ENCODE results near the gene MRTFB.

Gene MRTFB

DNA sequence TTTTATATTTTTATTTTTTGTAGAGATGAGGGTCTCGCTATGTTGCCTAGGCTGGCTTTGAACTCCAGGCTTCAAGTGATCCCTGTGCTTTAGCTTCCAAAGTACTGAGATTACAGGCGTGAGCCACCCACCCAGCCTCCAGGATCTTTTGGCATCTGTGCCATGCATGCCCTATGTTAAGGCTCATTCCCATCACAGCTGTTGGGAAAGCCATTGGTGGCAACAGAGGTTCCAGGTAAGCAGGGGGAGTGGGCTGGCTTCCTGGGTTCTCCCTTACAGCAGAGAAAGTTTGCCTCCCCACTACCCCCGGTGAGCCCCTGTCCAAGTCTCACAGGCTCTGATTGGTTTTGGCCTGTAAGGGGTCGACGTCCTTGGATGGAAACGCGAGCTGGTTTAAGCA lies 8.9 kb upstream of the MRTFB start:
- no peak for DNase-seq (ENCODE audit: low read depth)

DNA sequence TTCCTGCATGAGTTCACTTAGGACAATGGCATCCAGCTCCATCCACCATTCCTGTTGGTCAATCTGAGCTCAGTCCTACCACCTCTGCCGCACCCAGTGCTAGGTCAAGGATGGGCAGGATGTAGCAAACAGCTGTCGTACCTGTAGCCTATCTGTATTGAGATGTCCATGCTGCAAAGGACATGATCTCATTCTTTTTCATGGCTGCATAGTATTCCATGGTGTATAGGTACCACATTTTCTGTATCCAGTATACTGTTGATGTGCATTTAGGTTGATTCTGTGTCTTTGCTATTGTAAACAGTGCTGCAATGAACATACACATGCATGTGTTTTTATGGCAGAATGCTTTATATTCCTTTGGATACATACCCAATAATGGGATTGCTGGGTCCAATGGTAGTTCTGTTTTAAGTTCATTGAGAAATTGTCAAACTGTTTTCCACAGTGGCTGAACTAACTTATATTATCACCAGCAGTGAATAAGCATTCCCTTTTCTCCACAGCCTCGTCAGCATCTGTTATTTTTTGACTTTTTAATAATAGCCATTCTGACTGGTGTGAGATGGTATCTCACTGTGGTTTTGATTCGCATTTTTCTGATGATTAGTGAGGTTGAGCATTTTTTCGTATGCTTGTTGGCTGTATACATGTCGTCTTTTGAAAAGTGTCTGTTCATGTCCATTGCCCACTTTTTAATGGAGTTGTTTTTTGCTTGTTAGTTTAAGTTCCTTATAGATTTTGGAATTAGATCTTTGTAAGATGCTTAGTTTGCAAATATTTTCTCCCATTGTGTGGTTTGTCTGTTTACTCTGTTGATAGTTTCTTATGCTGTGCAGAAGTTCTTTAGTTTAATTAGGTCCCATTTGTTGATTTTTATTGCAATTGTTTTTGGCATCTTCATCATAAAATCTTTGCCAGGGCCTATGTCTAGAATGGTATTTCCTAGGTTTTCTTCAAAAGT lies 7.2 kb upstream of the MRTFB start:
- DNase-seq (ENCODE audit: low read depth): no peak

DNA sequence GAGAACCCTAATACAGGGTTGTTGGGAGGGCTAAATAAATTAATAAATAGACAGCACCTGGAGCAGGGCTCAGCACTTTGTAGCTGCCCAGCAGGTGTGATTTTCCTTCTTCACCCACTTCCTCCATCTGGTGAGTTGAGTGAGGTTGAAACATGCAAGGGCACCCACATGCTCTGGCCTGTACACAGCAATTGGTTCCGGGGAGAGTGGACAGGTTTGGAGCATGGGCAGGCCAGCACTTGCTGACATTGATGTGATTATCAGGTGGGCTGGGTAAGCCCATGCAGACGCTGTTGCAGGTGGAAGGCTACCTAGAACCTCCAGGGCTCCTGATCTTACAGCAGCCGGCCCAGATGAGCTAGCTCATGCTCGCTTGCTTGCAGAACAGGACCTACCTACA lies 1.3 kb upstream of the MRTFB start:
- DNase-seq (ENCODE audit: low read depth): no peak

DNA sequence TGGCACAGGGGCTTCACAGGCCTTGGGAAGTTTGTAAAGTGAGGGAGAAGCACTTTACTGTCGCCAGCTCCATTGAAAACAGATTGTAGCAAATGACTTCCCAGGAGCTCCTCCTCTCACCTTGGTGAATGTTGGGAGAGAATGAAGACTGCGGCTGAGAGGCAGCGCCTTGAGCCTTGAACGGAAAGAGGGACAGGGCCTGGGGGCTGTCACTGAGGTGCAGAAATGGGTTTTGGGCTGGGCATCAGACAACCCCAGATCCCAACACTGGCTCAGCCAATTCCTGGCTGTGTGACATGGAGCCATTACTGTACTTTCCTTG lies 603 bp upstream of the MRTFB start:
- DNase-seq (ENCODE audit: low read depth): no peak

DNA sequence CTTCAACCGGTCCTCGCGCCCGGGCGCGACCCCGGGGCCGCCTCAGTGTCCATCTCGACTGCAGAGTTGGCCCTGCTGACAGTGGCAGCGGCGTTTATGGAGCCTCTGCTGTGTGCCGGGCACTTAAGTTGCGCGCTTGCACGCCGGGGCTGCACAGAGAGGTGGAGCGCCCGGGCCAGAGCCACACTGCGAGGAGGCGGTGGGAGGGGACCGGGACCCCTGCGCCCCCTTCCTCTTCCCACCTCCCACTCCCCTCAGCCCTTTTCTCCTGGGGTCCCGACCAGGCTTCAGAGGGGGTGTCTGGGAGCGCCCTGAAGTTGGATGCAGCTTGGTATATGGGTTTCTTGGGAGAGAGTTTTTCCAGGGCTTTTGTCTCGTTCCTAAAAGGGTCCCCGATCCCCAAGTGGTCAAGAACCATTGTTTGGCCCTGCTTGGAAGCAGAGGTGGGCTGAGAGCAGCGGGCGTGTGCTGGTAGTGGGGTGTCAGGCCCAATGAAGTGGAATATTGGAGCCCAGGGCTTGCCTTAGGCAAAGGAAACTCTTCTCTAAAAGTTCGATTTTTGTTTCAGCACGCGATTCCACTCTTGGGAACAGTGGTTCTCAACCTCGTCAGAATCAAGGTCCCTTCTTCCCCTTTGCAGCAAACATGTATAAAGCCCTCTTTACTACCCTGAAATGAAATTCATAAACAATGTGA lies 605 bp downstream of the MRTFB start:
- DNase-seq (ENCODE audit: low read depth): no peak

DNA sequence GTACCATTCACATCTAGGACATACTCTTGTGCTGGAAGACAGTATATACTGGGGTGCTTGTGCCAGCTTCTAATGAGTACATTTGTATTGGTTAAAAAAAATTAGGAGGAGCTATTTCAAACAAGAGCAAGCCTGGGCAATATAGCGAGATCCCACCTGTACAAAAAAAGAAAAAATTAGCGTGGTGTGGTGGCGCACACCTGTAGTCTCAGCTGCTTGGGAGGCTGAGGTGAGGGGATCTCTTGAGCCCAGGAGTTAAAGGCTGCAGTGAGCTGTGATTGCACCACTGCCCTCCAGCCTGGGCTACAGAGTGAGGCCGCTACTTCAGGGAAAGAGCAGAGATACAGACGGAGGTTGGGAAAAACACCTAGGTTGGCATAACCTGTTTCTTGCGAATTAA lies 1.2 kb downstream of the MRTFB start:
- no peak for DNase-seq (ENCODE audit: low read depth)

DNA sequence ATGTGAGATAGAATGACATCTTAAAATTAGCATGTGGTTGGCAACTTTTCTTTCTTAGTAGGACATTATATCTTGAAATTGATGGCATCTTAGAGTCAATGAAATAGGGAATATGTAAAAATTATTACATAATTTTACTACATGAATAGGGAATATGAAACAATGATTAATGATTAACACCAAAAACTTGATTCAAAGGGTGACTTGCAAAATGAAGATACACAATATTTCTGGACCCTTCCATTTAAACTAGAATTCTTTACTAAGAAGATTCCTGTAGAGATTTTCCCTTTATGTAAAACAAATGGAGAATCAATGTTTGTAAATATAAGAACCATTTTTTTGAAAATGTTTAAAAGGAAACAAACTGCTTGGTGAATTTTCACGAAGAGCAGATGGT lies 3.4 kb downstream of the MRTFB start:
- DNase-seq (ENCODE audit: low read depth): no peak

DNA sequence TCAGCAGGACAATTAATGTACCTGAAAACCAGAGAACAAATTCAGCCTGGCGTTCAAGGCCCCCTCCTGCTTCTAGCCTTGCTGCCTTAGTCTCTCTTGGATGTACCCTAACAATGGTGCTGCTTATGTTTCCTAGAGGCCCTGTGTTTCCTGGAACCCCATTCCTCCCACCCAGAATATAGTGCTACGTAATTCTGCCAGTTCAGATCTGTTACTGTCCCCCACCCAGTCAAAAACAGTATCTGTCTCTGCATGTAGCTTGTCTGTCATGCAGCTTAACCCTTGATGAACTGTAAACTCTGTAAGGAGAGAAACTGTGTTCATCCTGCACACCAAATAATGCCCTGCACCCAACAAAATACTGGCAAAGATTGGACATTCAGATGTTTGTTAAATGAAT lies 6.8 kb downstream of the MRTFB start:
- DNase-seq (ENCODE audit: low read depth): no peak

DNA sequence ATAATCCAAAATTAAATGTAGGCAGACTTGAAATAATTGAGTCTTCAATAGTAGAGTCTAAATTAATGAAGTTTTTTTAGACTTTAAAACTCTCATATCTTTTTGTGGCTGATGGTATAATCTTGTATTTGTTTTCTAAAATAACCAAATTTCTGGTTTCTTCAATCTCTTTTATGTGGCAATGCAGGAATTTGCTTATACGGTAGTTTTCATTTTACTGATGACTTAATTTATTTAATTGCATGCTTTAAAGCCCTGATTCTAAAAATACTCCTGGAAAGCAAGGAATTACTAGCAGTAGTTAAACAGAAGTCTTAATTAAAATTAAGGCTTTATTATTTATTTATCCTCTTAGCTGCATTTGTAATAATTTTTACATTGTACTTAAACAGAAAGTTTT lies 15.4 kb downstream of the MRTFB start:
- DNase-seq (ENCODE audit: low read depth): no peak

DNA sequence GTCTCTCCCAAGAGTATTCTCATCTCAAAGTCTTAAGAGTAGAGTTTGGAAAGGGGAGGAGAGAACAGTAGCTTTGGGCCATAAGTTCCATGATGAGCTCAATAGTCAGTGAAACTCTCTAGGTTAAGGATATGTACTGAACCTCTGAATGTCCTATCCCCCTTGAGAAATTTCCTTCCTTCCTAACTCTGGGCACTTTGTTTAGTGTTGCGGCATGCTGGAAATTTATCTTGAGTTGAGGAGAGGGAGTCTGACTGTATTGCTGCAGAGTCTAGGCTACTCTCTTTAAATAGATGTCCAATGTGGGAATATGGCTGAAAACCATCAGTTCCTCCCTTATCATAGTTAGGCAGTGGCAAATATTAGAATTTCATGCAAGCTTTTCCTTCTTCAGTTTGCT lies 16.1 kb downstream of the MRTFB start:
- DNase-seq (ENCODE audit: low read depth): no peak

DNA sequence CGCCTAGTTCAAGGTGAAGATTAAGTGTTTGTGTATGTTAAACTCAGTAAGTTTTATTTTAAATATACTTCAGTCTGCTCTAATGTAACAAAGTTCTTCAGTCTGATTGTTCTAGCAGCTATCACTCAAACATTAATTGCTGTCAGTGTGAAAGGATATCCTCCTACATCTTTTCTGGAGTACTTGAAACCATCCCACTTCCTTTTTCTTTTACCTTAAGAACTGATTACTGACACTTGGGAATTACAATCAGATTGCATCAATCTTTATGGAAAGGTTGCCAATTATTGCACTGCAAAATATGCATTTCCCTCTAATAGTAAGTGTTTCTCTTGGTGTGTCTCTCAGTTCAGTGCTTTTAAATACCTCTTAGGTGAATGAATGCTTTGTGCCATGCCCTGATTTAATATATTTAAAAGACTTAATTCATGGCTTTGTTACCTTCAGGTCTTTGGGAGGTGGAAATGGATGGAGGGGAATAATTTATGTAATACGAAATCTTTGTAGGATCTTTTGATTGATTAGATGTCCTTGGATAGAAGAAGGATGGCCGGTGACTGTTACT lies 16.6 kb downstream of the MRTFB start:
- no peak for DNase-seq (ENCODE audit: low read depth)

DNA sequence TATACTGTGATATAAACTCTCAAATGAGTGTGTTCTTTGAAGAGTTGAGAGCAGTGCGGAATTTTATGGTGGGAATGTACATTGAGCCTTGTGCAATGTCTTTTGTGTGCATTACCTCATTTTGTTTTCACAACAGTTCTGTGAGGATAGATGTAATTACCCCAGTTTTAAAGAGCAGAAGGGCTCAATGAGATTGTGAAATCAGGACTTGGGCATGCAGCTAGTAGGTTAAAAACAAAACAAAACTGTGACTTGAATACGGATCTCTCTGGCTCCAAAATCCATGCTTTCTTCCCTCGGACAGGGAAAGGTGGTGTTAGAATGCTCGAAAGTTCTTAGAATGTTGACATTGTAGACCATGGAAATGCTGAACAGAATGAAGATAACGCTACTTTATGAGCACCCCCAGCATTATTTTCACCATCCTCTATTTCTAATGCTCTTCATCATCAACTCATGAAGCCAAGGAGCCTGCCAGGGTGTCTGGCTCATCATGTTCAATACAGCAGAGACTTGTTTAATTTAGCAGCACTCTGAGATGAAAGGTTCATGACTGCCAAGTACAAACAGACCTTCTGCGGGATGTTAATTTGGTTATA lies 17.1 kb downstream of the MRTFB start:
- DNase-seq (ENCODE audit: low read depth): no peak

DNA sequence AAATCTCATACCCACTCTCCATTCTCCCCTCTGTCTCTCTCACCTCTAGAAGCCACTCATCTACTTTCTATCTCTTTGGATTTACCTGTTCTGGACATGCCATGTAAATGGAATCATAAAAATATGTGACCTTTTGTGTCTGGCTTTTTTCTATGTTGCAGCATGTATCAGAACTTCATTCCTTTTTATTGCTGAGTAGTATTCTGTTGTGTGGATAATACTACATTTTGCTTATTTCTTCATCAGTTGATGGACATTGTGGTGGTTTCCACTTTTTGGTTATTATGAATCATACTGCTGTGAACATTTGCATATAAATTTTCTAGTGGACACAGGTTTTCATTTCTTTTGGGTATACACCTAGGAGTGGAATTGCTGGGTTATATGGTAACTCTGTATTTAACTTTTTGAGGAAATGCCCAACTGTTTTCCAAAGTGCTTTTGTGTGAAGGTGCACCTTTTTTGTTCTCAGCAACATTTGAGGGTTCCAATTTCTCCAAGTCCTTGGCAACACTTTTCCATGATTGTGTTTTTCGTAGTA lies 18.2 kb downstream of the MRTFB start:
- DNase-seq (ENCODE audit: low read depth): no peak

DNA sequence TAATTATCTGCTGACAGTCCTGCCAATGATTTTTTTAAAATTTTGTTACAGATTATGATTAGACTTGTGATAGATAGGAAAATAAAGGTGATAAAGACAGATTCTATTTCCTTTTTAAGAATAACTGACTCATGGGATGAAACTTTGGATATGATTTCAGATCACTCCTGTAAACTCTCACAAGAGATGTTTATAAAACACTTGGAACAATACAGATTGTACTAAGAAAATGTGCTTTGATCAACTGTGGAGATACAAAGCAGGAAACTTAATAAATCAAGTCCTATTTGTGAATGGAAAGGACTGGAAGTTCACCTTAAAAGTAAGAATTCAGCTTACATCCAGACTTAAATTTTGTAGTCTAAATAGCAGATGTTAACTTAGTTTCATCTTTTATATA lies 21.4 kb downstream of the MRTFB start:
- no peak for DNase-seq (ENCODE audit: low read depth)

DNA sequence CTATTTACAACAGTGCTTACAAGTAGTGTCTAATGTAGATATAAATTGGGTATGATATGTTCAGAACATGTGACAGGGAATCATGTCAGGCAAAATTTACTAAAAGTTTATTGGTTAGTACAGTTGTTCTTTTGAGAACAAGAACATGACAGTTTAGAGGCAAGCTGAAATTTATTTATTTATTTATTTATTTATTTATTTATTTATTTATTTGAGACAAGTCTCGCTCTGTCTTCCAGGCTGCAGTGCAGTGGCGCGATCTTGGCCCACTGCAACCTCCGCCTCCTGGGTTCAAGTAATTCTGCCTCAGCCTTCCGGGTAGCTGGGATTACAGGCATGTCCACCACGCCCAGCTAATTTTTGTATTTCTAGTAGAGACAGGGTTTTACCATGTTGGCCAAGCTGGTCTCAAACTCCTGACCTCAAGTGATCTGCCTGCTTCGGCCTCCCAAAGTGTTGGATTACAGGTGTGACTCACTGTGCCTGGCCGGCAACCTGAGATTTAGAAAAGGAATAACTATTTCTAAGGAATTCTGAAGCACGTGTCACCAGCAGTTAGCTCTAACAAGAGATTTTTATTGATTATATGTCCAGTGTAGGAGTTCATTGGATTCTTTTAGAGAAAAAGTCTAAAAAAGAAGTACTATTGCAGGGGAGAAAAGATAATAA lies 24.9 kb downstream of the MRTFB start:
- DNase-seq (ENCODE audit: low read depth): no peak

DNA sequence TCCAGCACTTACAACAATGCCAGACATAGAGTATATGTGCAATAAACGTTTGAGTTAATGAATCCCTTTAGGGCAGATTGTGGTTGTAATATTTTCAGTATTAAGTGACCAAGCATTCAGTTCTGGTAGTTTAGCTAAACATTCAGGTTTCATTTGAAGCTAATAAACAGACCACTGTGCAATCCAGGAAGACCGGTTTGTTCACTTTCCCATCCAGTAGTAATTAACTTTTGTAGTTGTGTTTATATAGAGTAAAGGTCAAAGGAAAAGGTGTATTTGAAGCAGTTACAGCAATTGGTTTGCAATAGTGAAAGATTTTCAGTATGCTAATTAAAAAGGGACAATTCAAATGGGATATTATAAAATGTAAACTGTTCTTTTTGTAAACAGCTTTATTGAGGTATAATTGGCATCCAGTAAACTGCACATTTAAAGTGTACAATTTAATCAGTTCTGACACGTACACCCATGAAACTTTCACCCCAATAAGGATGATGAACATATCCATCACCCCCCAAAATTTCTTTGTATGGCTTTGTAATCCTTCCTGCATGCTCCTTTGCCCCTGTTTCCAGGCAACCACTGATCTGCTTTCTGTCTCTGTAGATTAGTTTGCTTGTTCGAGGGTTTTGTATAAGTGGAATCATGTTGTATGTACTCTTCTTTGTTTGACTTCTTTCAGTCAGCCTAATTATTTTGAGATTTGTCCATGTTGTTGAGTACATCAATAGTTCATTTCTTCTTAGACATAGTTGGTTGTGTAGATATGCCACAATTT lies 26.3 kb downstream of the MRTFB start:
- DNase-seq (ENCODE audit: low read depth): no peak

DNA sequence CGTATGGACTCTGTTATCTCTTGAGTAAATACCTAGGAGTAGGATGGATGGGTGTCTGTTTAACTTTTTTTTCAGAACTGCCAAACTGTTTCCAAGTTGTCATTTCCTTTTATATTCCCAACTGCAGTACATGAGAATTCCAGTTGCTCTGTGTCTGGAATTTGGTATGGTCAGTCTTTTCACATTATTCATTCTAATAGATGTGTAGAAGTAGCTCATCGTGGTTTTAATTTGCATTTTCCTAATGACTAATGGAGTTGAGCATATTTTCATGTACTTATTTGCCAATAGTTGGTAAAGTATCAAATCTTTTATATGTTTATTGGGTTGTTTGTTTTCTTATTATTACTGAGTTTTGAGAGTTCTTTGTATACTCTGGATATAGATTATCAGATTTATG lies 27.0 kb downstream of the MRTFB start:
- no peak for DNase-seq (ENCODE audit: low read depth)

DNA sequence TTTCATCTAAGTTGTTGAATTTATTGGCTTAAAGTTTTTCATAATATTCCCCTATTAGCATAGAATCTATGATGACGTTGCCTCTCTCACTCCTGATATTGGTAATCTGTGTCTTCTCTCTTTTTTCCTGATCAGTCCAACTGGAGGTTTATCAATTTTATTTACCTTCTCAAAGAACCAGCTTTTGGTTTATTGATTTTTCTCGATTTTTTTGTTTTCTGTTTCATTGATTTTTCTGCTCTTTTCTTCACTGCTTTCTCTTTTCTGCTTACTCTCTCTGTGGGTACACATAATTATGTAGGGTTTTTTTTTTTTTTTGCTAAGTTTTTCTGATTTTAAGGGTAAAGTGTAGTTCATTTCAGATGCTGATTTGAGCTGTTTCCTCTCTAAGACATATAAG lies 29.7 kb downstream of the MRTFB start:
- DNase-seq (ENCODE audit: low read depth): no peak

DNA sequence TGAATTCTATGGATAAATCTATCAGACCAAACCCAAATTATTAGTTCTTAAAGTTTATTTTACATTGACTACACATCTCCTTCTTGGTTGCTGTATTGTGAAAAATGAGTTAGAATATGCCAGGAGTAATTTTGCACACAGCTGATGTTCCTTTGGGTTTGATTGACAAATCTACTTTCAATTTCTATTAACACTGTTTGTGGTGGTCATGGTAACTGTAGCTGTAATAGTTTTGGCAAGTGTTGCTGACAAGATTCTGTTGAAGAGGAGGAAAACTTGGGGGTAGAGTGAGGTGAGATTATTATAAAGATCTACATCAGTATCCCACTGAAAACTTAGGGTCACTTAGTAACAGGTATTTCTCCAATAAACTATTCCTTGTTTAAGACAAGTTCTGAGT lies 30.3 kb downstream of the MRTFB start:
- DNase-seq (ENCODE audit: low read depth): no peak

DNA sequence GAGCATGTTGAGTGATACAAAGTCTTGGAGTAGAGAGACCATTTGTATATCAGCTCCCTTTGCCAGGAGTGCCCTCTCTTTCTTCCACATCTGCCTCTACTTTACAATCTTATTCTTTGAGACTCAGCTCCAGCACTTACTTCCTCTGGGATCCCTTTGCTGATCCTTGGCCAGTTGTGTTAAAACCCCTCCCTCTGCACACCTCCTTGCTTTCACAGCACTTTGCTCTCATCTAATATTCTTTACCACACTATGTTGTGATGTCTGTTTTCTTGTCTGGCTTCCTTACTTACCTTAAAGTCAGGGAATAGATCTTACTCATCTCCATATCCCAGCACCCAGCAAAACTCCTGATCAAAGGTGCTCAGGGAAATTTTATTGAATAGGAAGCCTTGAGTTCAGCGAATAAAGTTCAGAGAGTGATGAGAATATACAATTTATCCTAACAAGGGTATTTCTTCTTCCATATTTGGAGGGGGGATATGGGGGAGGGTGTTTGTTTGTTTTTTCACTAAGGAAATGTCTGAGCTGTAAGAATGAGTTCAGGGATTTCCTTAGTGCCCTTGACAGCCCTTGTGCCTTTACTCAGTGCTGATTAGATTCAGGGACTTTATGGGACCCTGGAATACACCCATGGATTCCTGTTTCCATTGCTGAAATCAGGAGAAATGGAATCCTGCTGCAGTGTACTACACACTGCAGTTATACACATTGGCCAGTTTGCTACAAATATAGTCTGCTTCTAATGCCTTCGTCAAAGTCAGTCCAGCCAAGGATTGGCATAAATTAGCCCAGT lies 32.0 kb downstream of the MRTFB start:
- DNase-seq (ENCODE audit: low read depth): no peak

DNA sequence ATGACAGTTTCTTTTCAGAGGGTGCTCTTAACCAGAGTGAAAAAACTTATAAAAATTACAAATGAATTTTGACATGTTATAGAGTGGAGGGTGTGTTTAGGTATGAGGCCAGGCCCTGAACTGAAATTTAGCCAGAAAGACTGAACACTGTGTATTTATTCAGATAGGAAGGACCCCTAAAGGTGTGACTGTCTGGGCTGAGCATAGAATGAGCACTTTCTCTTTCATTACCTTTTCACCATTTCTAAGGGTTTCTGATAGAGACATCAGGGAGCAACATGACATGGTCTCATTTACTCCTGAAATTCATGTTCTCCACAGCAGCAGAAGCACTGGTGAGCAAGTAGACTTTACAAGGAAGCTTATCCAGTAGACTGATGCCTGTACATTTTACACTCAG lies 32.9 kb downstream of the MRTFB start:
- DNase-seq (ENCODE audit: low read depth): no peak
